Prostate gland (tissue), 2 donors: ENCODE data around the gene PGGHG. TPM values are rescaled to one million over a fixed set of nuclear protein-coding genes. Genes with fewer than 3 reads are reported as not detected.
A peak's percentile ranks its signal among the peaks of the same experiment; 100 is the strongest.
"Not testable (repeated sequence)": the region's sequence is repeated elsewhere in the genome, so short reads cannot be mapped to it uniquely, and the experiment has no call there.

ENCODE experiments used
- DNase-seq: peaks from one replicate; pipeline ENCODE4 v3.0.0-alpha.2; 2019; ENCODE audit warnings: low spot score
- H3K27ac ChIP-seq, 2 donors: fragments of 200-600 bp; sonication (generic); 2 replicates each; pipeline ENCODE4 v1.5.1; 2017 to 2019
- H3K27me3 ChIP-seq: fragments of 200-600 bp; sonication (generic); replicated peaks from 2 replicates; pipeline ENCODE4 v1.5.1; 2019; ENCODE audit not compliant: insufficient read depth
- H3K36me3 ChIP-seq, 2 donors: fragments of 200-600 bp; sonication (generic); 1 replicate in 1 of 2; 2 replicates in 1 of 2; pipeline versions ENCODE4 v1.5.1 to v1.8.1; 2017 to 2019
- H3K4me1 ChIP-seq: fragments of 200-600 bp; sonication (generic); replicated peaks from 2 replicates; pipeline ENCODE4 v1.5.1; 2019
- H3K4me3 ChIP-seq, 2 donors: fragments of 200-600 bp; sonication (generic); 2 replicates each; pipeline ENCODE4 v1.5.1; 2017 to 2019
- H3K9me3 ChIP-seq: fragments of 200-600 bp; sonication (generic); 2 replicates; pipeline ENCODE4 v1.5.1; 2017
- CTCF ChIP-seq, 4 experiments: fragments of 200-600 bp in 2 of 4; fragments of 450-650 bp in 2 of 4; sonication (generic) in 2 of 4; IDR thresholded peaks; 1 replicate in 3 of 4; 2 replicates in 1 of 4; pipeline ENCODE4 v1.5.1; 2016 to 2019; ENCODE audit warnings: antibody characterized with exemption in 4 of 4, mild to moderate bottlenecking in 2 of 4, moderate library complexity in 2 of 4
- POLR2A ChIP-seq: fragments of 450-650 bp; IDR thresholded peaks from one replicate; pipeline ENCODE4 v1.6.1; 2016; ENCODE audit warnings: antibody characterized with exemption, mild to moderate bottlenecking
- POLR2AphosphoS5 ChIP-seq: sonication (generic); formaldehyde crosslinking; IDR thresholded peaks from one replicate; pipeline ENCODE4 v1.6.1; 2017; ENCODE audit warnings: antibody characterized with exemption
- WGBS: methylation state at CpG from one replicate; pipeline ENCODE4 v1.1.5; 2018; 5-methylcytosine and 5-hydroxymethylcytosine counted together
- intact Hi-C: fragments of 100-400 bp; cut with DNase I; formaldehyde crosslinking; loops from one replicate; pipeline ENCODE4 v1.14.2; 2022
- total RNA-seq, 2 donors: library from RNA; depleted of rRNA; stranded (reverse); fragments of >200 nt; gene quantifications; one replicate each; pipeline ENCODE4 v1.1.0, GENCODE V29; 2016

Gene PGGHG
- total RNA-seq, 2 donors from 2014 or later, result 18.4 to 63.1 TPM

GRCh38 chr11:326842-327580 is 38.1 kb downstream of the PGGHG start:
- WGBS, result 30% methylated on average over 19 of the region's 19 CpGs
- H3K4me3 ChIP-seq, result no peak overlapping the region
- H3K27me3 ChIP-seq, result no peaks in the 10 kb centered on the region
- intact Hi-C loops, result no loop called here
- DNase-seq, result peak; percentile 34
- no peak for TF ChIP-seq POLR2A
- TF ChIP-seq POLR2AphosphoS5, result peak; percentile 33
- no peaks in the 10 kb centered on the region for H3K9me3 ChIP-seq
- no peaks in the 10 kb centered on the region for H3K36me3 ChIP-seq
- H3K4me1 ChIP-seq, result peaks cover 3% of the 10 kb centered on the region
- peak overlapping the region; percentile 78 to 83 for H3K27ac ChIP-seq

GRCh38 chr11:327581-327923 is 38.6 kb downstream of the PGGHG start:
- Histone ChIP-seq H3K4me3 (no peak overlapping the region), H3K36me3 (no peaks in the 10 kb centered on the region), H3K27me3 (no peaks in the 10 kb centered on the region), H3K4me1 (peaks cover 3% of the 10 kb centered on the region), H3K27ac (peak overlapping the region; percentile 78 to 83), H3K9me3 (no peaks in the 10 kb centered on the region)
- WGBS, result 91% methylated on average over 3 of the region's 3 CpGs
- no peak for TF ChIP-seq POLR2A
- no peak for TF ChIP-seq POLR2AphosphoS5
- TF ChIP-seq CTCF (IDR thresholded peaks at IDR 0.05), result no peak
- no peak for DNase-seq
- intact Hi-C loops, result no loop called here

DNA sequence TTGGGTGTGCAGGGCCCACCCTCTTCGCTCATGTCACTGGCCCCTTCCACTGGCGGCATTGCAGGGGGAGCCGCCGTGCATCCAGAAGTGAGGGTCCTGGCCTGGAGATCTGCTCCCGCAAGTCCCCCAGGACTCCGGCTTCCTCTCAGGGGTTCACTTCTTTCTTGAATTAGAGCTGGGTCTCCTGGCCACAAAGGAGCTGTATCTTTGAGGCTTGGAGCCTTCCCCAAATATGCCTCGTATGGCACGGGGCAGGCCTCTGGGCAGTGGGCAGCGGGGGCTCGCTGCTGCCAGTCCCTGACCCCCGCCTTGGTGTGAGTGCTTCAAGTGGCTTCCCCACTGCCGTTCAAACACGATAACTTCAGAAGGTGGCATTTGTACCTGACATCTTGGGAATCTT is 39.1 kb downstream of the PGGHG start:
- intact Hi-C loops, result no loop called here
- 92% methylated on average over 13 of the region's 13 CpGs for WGBS
- Histone ChIP-seq H3K4me3 (no peak overlapping the region), H3K9me3 (no peaks in the 10 kb centered on the region), H3K4me1 (peaks cover 3% of the 10 kb centered on the region), H3K27ac (no peak overlapping the region), H3K27me3 (no peaks in the 10 kb centered on the region), H3K36me3 (no peaks in the 10 kb centered on the region)
- no peak for DNase-seq
- no peak for TF ChIP-seq POLR2AphosphoS5

DNA sequence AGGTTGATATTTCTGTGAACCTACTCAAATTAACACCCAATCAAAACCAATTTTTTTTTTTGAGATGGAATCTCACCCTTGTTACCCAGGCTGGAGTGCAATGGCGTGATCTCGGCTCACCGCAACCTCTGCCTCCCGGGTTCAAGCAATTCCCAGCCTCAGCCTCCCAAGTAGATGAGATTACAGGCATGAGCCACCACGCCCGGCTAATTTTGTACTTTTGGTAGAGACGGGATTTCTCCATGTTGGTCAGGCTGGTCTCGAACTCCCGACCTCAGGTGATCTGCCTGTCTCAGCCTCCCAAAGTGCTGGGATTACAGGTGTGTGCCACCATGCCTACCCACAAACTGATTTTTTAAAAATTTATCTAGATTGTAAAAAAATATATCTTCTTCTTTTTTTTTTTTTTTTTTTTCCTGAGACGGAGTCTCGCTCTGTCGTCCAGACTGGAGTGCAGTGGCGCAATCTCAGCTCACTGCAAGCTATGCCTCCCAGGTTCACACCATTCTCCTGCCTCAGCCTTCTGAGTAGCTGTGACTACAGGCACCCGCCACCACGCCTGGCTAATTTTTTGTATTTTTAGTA is 39.7 kb downstream of the PGGHG start:
- H3K4me3 ChIP-seq, DNase-seq, intact Hi-C loops, H3K36me3 ChIP-seq, H3K9me3 ChIP-seq, H3K27me3 ChIP-seq, H3K4me1 ChIP-seq, H3K27ac ChIP-seq: not testable (repeated sequence)
- 90% methylated on average over 15 of the region's 15 CpGs for WGBS

DNA sequence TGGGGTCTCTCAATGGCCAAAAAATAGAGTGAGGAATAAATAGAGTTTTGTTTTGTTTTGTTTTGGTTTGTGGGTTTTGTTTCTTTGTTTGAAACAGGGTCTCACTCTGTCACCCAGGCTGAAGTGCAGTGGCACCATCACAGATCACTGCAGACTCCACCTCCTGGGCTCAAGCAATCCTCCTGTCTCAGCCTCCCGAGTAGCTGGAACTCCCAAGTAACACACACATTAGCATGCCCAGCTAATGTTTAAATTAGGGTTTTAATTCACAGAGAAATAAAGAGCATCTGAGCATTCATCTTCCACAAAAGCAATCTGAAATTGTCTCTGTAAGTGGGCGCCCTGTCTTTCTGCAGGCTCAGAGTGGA is 40.9 kb downstream of the PGGHG start:
- H3K4me1 ChIP-seq, result peaks cover 3% of the 10 kb centered on the region
- no peaks in the 10 kb centered on the region for H3K27me3 ChIP-seq
- no peak overlapping the region for H3K4me3 ChIP-seq
- TF ChIP-seq CTCF (IDR thresholded peaks at IDR 0.05), result no peak
- TF ChIP-seq POLR2A, result no peak
- H3K27ac ChIP-seq, result no peak overlapping the region
- intact Hi-C loops, result no loop called here
- no peaks in the 10 kb centered on the region for H3K9me3 ChIP-seq
- no peak for DNase-seq
- H3K36me3 ChIP-seq, result no peaks in the 10 kb centered on the region
- WGBS, result 92% methylated on average over 2 of the region's 2 CpGs

DNA sequence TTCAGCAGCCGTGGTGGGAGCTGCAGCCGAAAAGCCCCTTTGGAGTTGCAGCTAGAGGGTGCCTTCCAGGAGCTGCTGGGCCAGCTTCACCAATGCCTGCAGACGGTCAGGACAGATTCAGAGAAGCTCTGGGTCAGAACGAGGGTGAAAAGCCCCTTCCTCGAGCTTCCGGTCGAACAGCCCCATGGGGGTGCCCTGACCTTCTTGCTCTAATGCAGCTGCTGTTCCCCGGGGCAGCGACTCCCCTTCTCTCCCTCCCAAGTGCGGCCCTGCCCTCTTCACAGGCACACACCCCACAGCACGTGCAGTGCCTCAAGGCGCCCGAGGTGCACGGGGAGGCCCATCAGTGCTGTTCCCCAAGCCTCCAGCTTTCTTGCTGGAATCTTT is 41.4 kb downstream of the PGGHG start:
- Histone ChIP-seq H3K4me3 (no peak overlapping the region), H3K9me3 (no peaks in the 10 kb centered on the region), H3K36me3 (no peaks in the 10 kb centered on the region), H3K27ac (no peak overlapping the region), H3K4me1 (peaks cover 3% of the 10 kb centered on the region), H3K27me3 (no peaks in the 10 kb centered on the region)
- intact Hi-C loops, result no loop called here
- no peak for DNase-seq
- no peak for TF ChIP-seq POLR2A
- no peak for TF ChIP-seq POLR2AphosphoS5
- no peak for TF ChIP-seq CTCF (IDR thresholded peaks at IDR 0.05)
- WGBS, result 81% methylated on average over 14 of the region's 14 CpGs
